SJSA1 (cell line): Measurements from ENCODE around the gene SCAMP1. TPM values are rescaled to one million over a fixed set of nuclear protein-coding genes. Genes with fewer than 3 reads are reported as not detected.

Experiments used
- DNase-seq, 2 experiments: peaks; one replicate each; pipeline ENCODE4 v3.0.0-alpha.2; 2015 to 2020; ENCODE audit warnings: low spot score in 2 of 2, low read depth in 1 of 2
- H3K27ac ChIP-seq: fragments of 250-450 bp; sonication (Bioruptor Pico); 2 replicates; pipeline ENCODE4 v1.5.1; 2020; ENCODE audit warnings: mild to moderate bottlenecking, moderate library complexity
- H3K27me3 ChIP-seq: fragments of 250-450 bp; sonication (Bioruptor Pico); replicated peaks from 2 replicates; pipeline ENCODE4 v1.5.1; 2020; ENCODE audit warnings: mild to moderate bottlenecking, moderate library complexity
- H3K36me3 ChIP-seq: fragments of 250-450 bp; sonication (Bioruptor Pico); 2 replicates; pipeline ENCODE4 v1.5.1; 2020; ENCODE audit warnings: mild to moderate bottlenecking
- H3K4me1 ChIP-seq: fragments of 250-450 bp; sonication (Bioruptor Pico); replicated peaks from 2 replicates; pipeline ENCODE4 v1.6.1; 2021; ENCODE audit warnings: mild to moderate bottlenecking
- H3K4me3 ChIP-seq: fragments of 250-450 bp; sonication (Bioruptor Pico); 2 replicates; pipeline ENCODE4 v1.5.1; 2020; ENCODE audit warnings: mild to moderate bottlenecking
- H3K9me3 ChIP-seq: fragments of 250-450 bp; sonication (Bioruptor Pico); replicated peaks from 2 replicates; pipeline ENCODE4 v1.5.1; 2020; ENCODE audit warnings: mild to moderate bottlenecking
- total RNA-seq: library from RNA; depleted of rRNA; stranded (reverse); fragments of >200 nt; shearing (Covaris generic); gene quantifications from 2 replicates; pipeline ENCODE4 v1.2.3, GENCODE V29; 2014; rRNA removed

SCAMP1 gene, protein sequence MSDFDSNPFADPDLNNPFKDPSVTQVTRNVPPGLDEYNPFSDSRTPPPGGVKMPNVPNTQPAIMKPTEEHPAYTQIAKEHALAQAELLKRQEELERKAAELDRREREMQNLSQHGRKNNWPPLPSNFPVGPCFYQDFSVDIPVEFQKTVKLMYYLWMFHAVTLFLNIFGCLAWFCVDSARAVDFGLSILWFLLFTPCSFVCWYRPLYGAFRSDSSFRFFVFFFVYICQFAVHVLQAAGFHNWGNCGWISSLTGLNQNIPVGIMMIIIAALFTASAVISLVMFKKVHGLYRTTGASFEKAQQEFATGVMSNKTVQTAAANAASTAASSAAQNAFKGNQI
- total RNA-seq: 26.9 and 42.3 TPM in 2 replicates

- peaks cover 16% of the 10 kb centered on the region for H3K36me3 ChIP-seq
- peak; percentile 87 to 91 for DNase-seq
- peak within 1 kb of the TSS; percentile 83 for H3K27ac ChIP-seq
- peak within 1 kb of the TSS; percentile 94 for H3K4me3 ChIP-seq
- peaks cover 10% of the 10 kb centered on the region for H3K4me1 ChIP-seq
- H3K9me3 ChIP-seq: no peaks in the 10 kb centered on the region
- H3K27me3 ChIP-seq: no peaks in the 10 kb centered on the region
Observed at GRCh38 chr5:78359831-78360673, at the start of gene SCAMP1. Gene SCAMP1 (plus strand): TSS chr5:78360617. CDS start chr5:78360672, 55 bp downstream.

DNA sequence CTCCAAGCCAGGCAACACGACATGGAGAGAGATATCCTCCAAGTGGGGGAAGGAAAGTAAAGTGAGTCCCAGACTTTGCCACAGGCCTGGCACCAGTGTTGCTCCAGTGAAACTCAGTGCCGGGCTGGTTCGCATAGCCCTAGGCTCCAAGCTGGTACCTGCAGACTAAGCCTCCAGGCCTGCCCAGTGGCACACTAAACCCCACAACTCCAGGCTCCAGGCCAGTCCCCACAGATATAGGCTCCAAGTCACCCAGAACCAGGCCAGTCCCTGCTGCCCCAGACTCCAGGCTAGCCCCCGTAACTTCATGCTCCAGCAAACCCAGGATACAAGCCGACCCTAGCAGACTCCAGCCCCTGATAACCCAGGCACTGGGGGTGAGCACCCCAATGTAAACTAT lies 42.9 kb upstream of the SCAMP1 start:
- no peaks in the 10 kb centered on the region for H3K27me3 ChIP-seq
- no peak overlapping the region for H3K4me3 ChIP-seq
- no peaks in the 10 kb centered on the region for H3K36me3 ChIP-seq
- DNase-seq: no peak
- H3K9me3 ChIP-seq: no peaks in the 10 kb centered on the region; the same call in 1 of the 2 replicates
- no peaks in the 10 kb centered on the region for H3K4me1 ChIP-seq
- no peak overlapping the region for H3K27ac ChIP-seq

GRCh38 chr5:78318337-78318736 lies 42.1 kb upstream of the SCAMP1 start:
- Histone ChIP-seq H3K27ac (no peak overlapping the region), H3K36me3 (no peaks in the 10 kb centered on the region), H3K4me1 (no peaks in the 10 kb centered on the region), H3K9me3 (no peaks in the 10 kb centered on the region; the same call in 1 of the 2 replicates), H3K27me3 (no peaks in the 10 kb centered on the region), H3K4me3 (no peak overlapping the region)
- no peak for DNase-seq

- Histone ChIP-seq H3K9me3 (no peaks in the 10 kb centered on the region), H3K27me3 (no peaks in the 10 kb centered on the region), H3K36me3 (no peaks in the 10 kb centered on the region), H3K27ac (no peak overlapping the region), H3K4me3 (no peak overlapping the region), H3K4me1 (no peaks in the 10 kb centered on the region)
- DNase-seq: no peak
Observed at GRCh38 chr5:78320401-78320800, 40.0 kb upstream of the SCAMP1 start.

GRCh38 chr5:78323241-78323640 lies 37.2 kb upstream of the SCAMP1 start:
- Histone ChIP-seq H3K4me3 (no peak overlapping the region), H3K36me3 (no peaks in the 10 kb centered on the region), H3K27me3 (no peaks in the 10 kb centered on the region), H3K9me3 (no peaks in the 10 kb centered on the region), H3K4me1 (no peaks in the 10 kb centered on the region), H3K27ac (no peak overlapping the region)
- DNase-seq: no peak

- Histone ChIP-seq H3K4me3 (no peak overlapping the region), H3K4me1 (no peaks in the 10 kb centered on the region), H3K27me3 (no peaks in the 10 kb centered on the region), H3K36me3 (no peaks in the 10 kb centered on the region), H3K27ac (no peak overlapping the region), H3K9me3 (no peaks in the 10 kb centered on the region)
- no peak for DNase-seq
Observed at GRCh38 chr5:78326930-78327329, 33.5 kb upstream of the SCAMP1 start.

DNA sequence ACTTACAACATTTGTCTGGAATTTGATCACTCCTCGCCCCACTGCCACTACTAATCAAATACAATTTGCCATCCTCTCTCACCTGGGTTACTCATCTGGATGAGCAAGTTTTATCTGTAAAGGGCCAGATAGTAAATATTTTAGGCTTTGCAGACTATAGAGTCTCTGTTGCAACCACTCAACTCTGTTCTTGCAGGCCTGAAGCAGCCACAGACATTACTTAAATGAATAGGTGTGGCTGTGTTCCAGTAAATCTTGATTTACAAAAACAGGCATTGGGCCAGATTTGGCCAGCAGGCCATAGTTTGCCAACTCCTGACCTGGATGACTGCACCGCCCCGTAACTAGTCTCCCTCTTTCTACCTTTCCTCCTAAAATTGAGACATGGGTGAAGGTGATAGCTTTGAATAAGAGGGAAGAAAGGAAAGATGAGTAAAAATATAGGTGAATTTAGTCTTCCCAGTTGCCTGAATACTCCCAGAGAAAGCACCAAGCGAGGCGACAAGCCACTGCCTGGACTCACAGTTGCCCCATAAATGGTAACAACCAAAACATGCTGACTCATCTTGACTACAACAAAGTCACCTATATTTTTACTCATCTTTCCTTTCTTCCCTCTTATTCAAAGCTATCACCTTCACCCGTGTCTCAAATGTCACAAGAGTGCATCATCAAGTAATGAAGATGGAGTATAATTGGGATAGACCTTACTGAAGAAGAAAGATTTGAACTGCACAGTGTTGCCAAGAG lies 32.5 kb upstream of the SCAMP1 start:
- no peaks in the 10 kb centered on the region for H3K9me3 ChIP-seq
- H3K4me1 ChIP-seq: no peaks in the 10 kb centered on the region
- no peak for DNase-seq
- H3K36me3 ChIP-seq: no peaks in the 10 kb centered on the region
- no peak overlapping the region for H3K4me3 ChIP-seq
- no peaks in the 10 kb centered on the region for H3K27me3 ChIP-seq
- H3K27ac ChIP-seq: no peak overlapping the region

DNA sequence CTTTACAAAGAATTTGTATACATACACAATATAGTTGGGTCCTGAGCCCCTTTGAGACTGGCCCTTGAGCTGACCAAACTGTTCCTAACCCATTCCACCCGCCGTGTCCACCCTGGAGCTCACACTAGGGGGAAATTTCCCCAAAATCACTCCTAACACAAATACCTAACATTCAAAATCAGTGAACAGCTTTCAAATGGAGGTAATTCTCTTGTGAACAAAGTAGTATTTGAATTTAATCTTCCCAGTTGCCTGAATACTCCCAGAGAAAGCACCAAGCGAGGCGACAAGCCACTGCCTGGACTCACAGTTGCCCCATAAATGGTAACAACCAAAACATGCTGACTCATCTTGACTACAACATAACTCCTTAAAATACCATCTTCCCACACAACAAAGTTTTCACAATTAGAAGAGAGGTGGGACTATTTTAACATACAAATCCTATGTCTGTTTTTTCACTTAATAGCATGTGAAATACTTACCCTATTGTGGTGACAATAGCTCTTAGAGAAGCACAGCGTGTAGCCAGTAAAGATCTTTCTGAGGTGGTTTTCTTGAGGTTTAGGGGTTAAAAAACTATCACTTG lies 31.7 kb upstream of the SCAMP1 start:
- H3K27ac ChIP-seq: no peak overlapping the region
- H3K4me3 ChIP-seq: no peak overlapping the region
- no peaks in the 10 kb centered on the region for H3K4me1 ChIP-seq
- no peak for DNase-seq
- H3K36me3 ChIP-seq: no peaks in the 10 kb centered on the region
- no peaks in the 10 kb centered on the region for H3K27me3 ChIP-seq
- no peaks in the 10 kb centered on the region for H3K9me3 ChIP-seq

GRCh38 chr5:78331523-78332080 lies 28.8 kb upstream of the SCAMP1 start:
- DNase-seq: no peak
- H3K27ac ChIP-seq: no peak overlapping the region
- no peaks in the 10 kb centered on the region for H3K36me3 ChIP-seq
- H3K27me3 ChIP-seq: no peaks in the 10 kb centered on the region
- H3K4me1 ChIP-seq: no peaks in the 10 kb centered on the region
- no peak overlapping the region for H3K4me3 ChIP-seq
- H3K9me3 ChIP-seq: no peaks in the 10 kb centered on the region

DNA sequence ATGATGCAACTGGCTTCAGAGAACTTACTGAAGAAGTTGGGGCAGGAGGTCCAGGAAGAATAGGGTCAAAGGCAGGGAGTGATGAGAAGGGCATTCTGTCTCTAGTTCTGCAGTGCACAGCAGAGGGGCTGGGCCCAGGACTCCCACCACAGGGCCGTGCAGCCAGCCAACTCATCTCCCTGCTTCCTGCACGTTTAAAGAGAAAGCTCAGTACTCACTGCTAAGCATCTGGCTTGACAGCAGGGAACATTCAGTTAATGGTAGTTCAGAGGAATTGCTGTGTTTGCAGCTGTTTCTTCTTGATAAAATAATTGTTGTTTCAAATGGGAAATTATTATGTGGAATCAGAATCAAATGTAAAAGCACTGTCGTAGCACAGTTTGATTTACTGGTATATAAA lies 25.6 kb upstream of the SCAMP1 start:
- H3K36me3 ChIP-seq: no peaks in the 10 kb centered on the region
- no peak overlapping the region for H3K27ac ChIP-seq
- no peak for DNase-seq
- H3K4me1 ChIP-seq: no peaks in the 10 kb centered on the region
- H3K27me3 ChIP-seq: no peaks in the 10 kb centered on the region
- 0 out of 2 replicates have a peak, but pooled peaks cover 3% of the 10 kb centered on the region for H3K9me3 ChIP-seq
- no peak overlapping the region for H3K4me3 ChIP-seq

DNA sequence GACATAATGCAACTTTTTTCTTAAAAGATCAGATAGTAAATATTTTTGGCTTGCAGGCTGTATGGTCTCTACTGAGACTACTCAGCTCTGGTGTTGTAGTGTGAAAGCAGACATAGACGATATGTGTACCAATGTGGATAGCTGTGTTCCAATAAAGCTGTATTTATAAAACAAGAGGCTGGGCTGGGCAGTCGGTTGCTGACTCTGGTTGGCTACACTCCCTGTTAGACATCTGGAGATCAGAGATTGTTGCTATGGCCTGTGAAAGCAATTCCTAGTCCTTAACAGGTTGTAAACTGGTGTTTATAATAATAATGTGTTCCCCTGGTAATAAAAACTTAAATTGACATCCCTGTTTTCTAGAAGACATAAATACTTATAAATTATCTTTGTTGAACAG lies 24.4 kb upstream of the SCAMP1 start:
- no peaks in the 10 kb centered on the region for H3K27me3 ChIP-seq
- no peak overlapping the region for H3K27ac ChIP-seq
- no peaks in the 10 kb centered on the region for H3K36me3 ChIP-seq
- no peaks in the 10 kb centered on the region for H3K4me1 ChIP-seq
- no peak for DNase-seq
- H3K4me3 ChIP-seq: no peak overlapping the region
- H3K9me3 ChIP-seq: 0 out of 2 replicates have a peak, but pooled peaks cover 3% of the 10 kb centered on the region

DNA sequence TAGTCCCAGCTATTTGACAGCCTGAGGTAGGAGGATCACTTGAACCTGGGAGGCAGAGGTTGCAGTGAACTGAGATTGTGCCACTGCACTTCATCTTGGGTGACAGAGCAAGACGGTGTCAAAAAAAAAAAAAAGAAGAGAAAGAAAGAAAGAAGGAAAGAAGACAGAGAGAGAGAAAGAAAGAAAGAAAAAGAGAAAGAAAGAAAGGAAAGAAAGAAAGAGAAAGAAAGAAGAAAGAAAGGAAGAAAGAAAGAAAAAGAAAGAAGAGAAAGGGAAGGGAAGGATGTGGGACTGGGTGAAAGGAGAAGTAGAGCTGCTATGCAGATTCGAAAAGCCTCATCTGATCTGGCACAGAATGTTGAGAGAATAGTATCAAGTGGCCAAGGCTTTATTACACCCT lies 23.7 kb upstream of the SCAMP1 start:
- DNase-seq: no peak
- H3K27me3 ChIP-seq: no peaks in the 10 kb centered on the region
- no peaks in the 10 kb centered on the region for H3K4me1 ChIP-seq
- 0 out of 2 replicates have a peak, but pooled peaks cover 3% of the 10 kb centered on the region for H3K9me3 ChIP-seq
- H3K36me3 ChIP-seq: no peaks in the 10 kb centered on the region
- no peak overlapping the region for H3K27ac ChIP-seq
- H3K4me3 ChIP-seq: no peak overlapping the region
